TTC549 (cell line): ENCODE measurements around the gene SLC35F1.
"Not testable (repeated sequence)": the region's sequence is repeated elsewhere in the genome, so short reads cannot be mapped to it uniquely, and the experiment has no call there.

Experiments used
- FAIRE-seq: peaks from 2 replicates; lab custom pipeline; 2012; peaks lifted over from hg19 to GRCh38; lab: Jason Lieb, UNC

Gene SLC35F1

GRCh38 chr6:117927866-117928265, 20.8 kb downstream of the SLC35F1 start:
- no peak for FAIRE-seq

GRCh38 chr6:117928833-117929232, 21.8 kb downstream of the SLC35F1 start:
- no peak for FAIRE-seq

GRCh38 chr6:117929501-117929900, 22.4 kb downstream of the SLC35F1 start:
- FAIRE-seq: no peak

- no peak for FAIRE-seq
Observed at GRCh38 chr6:117930645-117931044, 23.6 kb downstream of the SLC35F1 start.

- FAIRE-seq: no peak
Observed at GRCh38 chr6:117932001-117932400, 24.9 kb downstream of the SLC35F1 start.

GRCh38 chr6:117932676-117933075, 25.6 kb downstream of the SLC35F1 start:
- FAIRE-seq: no peak

GRCh38 chr6:117933471-117933870, 26.4 kb downstream of the SLC35F1 start:
- no peak for FAIRE-seq

- no peak for FAIRE-seq
Observed at GRCh38 chr6:117938311-117938995, 31.4 kb downstream of the SLC35F1 start.

GRCh38 chr6:117947234-117947633, 40.2 kb downstream of the SLC35F1 start:
- FAIRE-seq: no peak

- no peak for FAIRE-seq
Observed at GRCh38 chr6:117951783-117952182, 44.7 kb downstream of the SLC35F1 start.

- FAIRE-seq: no peak
Observed at GRCh38 chr6:117955684-117956256, 48.7 kb downstream of the SLC35F1 start.

- no peak for FAIRE-seq
Observed at GRCh38 chr6:117956386-117956785, 49.3 kb downstream of the SLC35F1 start.

- no peak for FAIRE-seq
Observed at GRCh38 chr6:117958536-117958935, 51.5 kb downstream of the SLC35F1 start.

GRCh38 chr6:117960877-117961276, 53.8 kb downstream of the SLC35F1 start:
- no peak for FAIRE-seq

- no peak for FAIRE-seq
Observed at GRCh38 chr6:117961301-117961700, 54.2 kb downstream of the SLC35F1 start.

- not testable (repeated sequence) for FAIRE-seq
Observed at GRCh38 chr6:117965763-117966162, 58.7 kb downstream of the SLC35F1 start.

GRCh38 chr6:117971637-117972036, 64.6 kb downstream of the SLC35F1 start:
- FAIRE-seq: no peak

GRCh38 chr6:117974914-117975627, 68.0 kb downstream of the SLC35F1 start:
- no peak for FAIRE-seq

- FAIRE-seq: peak; percentile 72
Observed at GRCh38 chr6:117976030-117976651, 69.1 kb downstream of the SLC35F1 start.

GRCh38 chr6:117985916-117986315, 78.9 kb downstream of the SLC35F1 start:
- FAIRE-seq: no peak

- no peak for FAIRE-seq
Observed at GRCh38 chr6:117986396-117986795, 79.3 kb downstream of the SLC35F1 start.

- FAIRE-seq: no peak
Observed at GRCh38 chr6:117989086-117989485, 82.0 kb downstream of the SLC35F1 start.

- no peak for FAIRE-seq
Observed at GRCh38 chr6:117990151-117990550, 83.1 kb downstream of the SLC35F1 start.
